Ishikawa (cell line): ENCODE results near the gene C2CD3.

Source experiments
- EP300 ChIP-seq: IDR thresholded peaks from 2 replicates; pipeline ENCODE4 v1.6.1; 2012; ENCODE audit warnings: borderline replicate concordance
- FOXM1 ChIP-seq: IDR thresholded peaks from 2 replicates; pipeline ENCODE4 v1.6.1; 2012; ENCODE audit warnings: low read depth, borderline replicate concordance
- MAX ChIP-seq: IDR thresholded peaks from 2 replicates; pipeline ENCODE4 v1.6.1; 2012
- RAD21 ChIP-seq: IDR thresholded peaks from 2 replicates; pipeline ENCODE4 v1.6.1; 2012; ENCODE audit warnings: low read depth
- REST ChIP-seq: IDR thresholded peaks from 2 replicates; pipeline ENCODE4 v1.6.1; 2012; ENCODE audit warnings: low read depth, mild to moderate bottlenecking
- YY1 ChIP-seq: IDR thresholded peaks from 2 replicates; pipeline ENCODE4 v1.6.1; 2012; ENCODE audit warnings: low read depth

- TF ChIP-seq FOXM1 (no peak), EP300 (no peak), MAX (no peak), REST (no peak), YY1 (no peak), RAD21 (no peak)
These were observed 200.6 kb downstream of the C2CD3 start for GRCh38 chr11:73969991-73970800.
